CD14-positive monocyte (primary cell): ENCODE measurements around the gene FOXO6. TPM values are rescaled to one million over a fixed set of nuclear protein-coding genes. Genes with fewer than 3 reads are reported as not detected.
A peak's percentile ranks its signal among the peaks of the same experiment; 100 is the strongest.

Experiments
- DNase-seq, 3 donors: peaks; one replicate each; pipeline ENCODE4 v3.0.0-alpha.2; 2011 to 2022
- H2AFZ ChIP-seq: 2 replicates; pipeline ENCODE4 v1.6.0; 2012; ENCODE audit warnings: mild to moderate bottlenecking, low read depth, low read length, inconsistent platforms; ENCODE audit not compliant: insufficient read depth, poor library complexity, severe bottlenecking
- H3K27ac ChIP-seq, 2 donors: 1 replicate in 1 of 2; 2 replicates in 1 of 2; pipeline ENCODE4 v1.5.1; 2012 to 2013; ENCODE audit warnings: low read length in 2 of 2, control low read depth in 1 of 2, inconsistent platforms in 1 of 2, low read depth in 1 of 2, mild to moderate bottlenecking in 1 of 2
- H3K27me3 ChIP-seq, 2 donors: one replicate each; pipeline versions ENCODE4 v1.6.0 to v1.6.1; 2011 to 2013; ENCODE audit warnings: low read length in 2 of 2; ENCODE audit not compliant: control insufficient read depth in 2 of 2, insufficient read depth in 2 of 2
- H3K36me3 ChIP-seq, 2 donors: replicated peaks in 1 of 2; 1 replicate in 1 of 2; 2 replicates in 1 of 2; pipeline versions ENCODE4 v1.5.1 to v1.6.1; 2012 to 2013; ENCODE audit warnings: low read length in 2 of 2, control low read depth in 1 of 2, inconsistent platforms in 1 of 2, mild to moderate bottlenecking in 1 of 2; ENCODE audit not compliant: insufficient read depth in 2 of 2, control insufficient read depth in 1 of 2
- H3K4me1 ChIP-seq, 2 donors: 1 replicate in 1 of 2; 2 replicates in 1 of 2; pipeline versions ENCODE4 v1.5.1 to v1.6.1; 2012 to 2013; ENCODE audit warnings: low read length in 2 of 2, control low read depth in 1 of 2, inconsistent platforms in 1 of 2, mild to moderate bottlenecking in 1 of 2, moderate library complexity in 1 of 2; ENCODE audit not compliant: insufficient read depth in 2 of 2, control insufficient read depth in 1 of 2
- H3K4me2 ChIP-seq: replicated peaks from 2 replicates; pipeline ENCODE3; 2012; ENCODE audit warnings: low read length, moderate library complexity, mild to moderate bottlenecking; ENCODE audit not compliant: poor library complexity, severe bottlenecking; ENCODE audit errors: extremely low read depth
- H3K4me3 ChIP-seq, 3 experiments: fragments of 200-600 bp in 1 of 3; sonication (generic) in 1 of 3; replicated peaks in 1 of 3; 1 replicate in 2 of 3; 2 replicates in 1 of 3; pipeline ENCODE4 v1.5.1; 2011 to 2013; ENCODE audit warnings: low read length in 3 of 3, mild to moderate bottlenecking in 3 of 3, control low read depth in 2 of 3, low read depth in 2 of 3, inconsistent platforms in 1 of 3, moderate library complexity in 1 of 3
- H3K79me2 ChIP-seq: 2 replicates; pipeline ENCODE4 v1.6.0; 2012; ENCODE audit warnings: mild to moderate bottlenecking, control low read depth, inconsistent platforms, low read length, moderate library complexity; ENCODE audit not compliant: insufficient read depth
- H3K9ac ChIP-seq: 2 replicates; pipeline ENCODE4 v1.6.0; 2017; ENCODE audit warnings: low read length, mild to moderate bottlenecking; ENCODE audit not compliant: insufficient read depth, poor library complexity, severe bottlenecking
- H3K9me3 ChIP-seq, 2 donors: replicated peaks in 1 of 2; 1 replicate in 1 of 2; 2 replicates in 1 of 2; pipeline versions ENCODE4 v1.5.1 to v1.6.1; 2012 to 2013; ENCODE audit warnings: low read length in 2 of 2, control low read depth in 1 of 2; ENCODE audit not compliant: control insufficient read depth in 1 of 2, insufficient read depth in 1 of 2
- H4K20me1 ChIP-seq: 2 replicates; pipeline ENCODE4 v1.6.0; 2012; ENCODE audit warnings: mild to moderate bottlenecking, low read length, control low read depth, moderate library complexity; ENCODE audit not compliant: insufficient read depth
- H3K27ac Mint-ChIP-seq, 7 donors: one replicate each; pipeline ENCODE4 v1.8.0; 2020; ENCODE audit warnings: mild to moderate bottlenecking in 7 of 7, mixed read lengths in 7 of 7, moderate library complexity in 6 of 7, inconsistent platforms in 2 of 7
- H3K27me3 Mint-ChIP-seq, 3 donors: one replicate each; pipeline ENCODE4 v1.8.0; 2021 to 2022; ENCODE audit warnings: low read depth in 3 of 3, mild to moderate bottlenecking in 3 of 3, mixed read lengths in 3 of 3, moderate library complexity in 3 of 3, inconsistent platforms in 1 of 3
- H3K36me3 Mint-ChIP-seq, 2 donors: one replicate each; pipeline ENCODE4 v1.8.0; 2020; ENCODE audit warnings: mixed read lengths in 2 of 2, inconsistent platforms in 1 of 2, mild to moderate bottlenecking in 1 of 2
- H3K4me1 Mint-ChIP-seq: one replicate; pipeline ENCODE4 v1.8.0; 2020; ENCODE audit warnings: mild to moderate bottlenecking, mixed read lengths
- H3K4me3 Mint-ChIP-seq, 2 donors: one replicate each; pipeline ENCODE4 v1.8.0; 2020; ENCODE audit warnings: mild to moderate bottlenecking in 2 of 2, mixed read lengths in 2 of 2, moderate library complexity in 1 of 2
- H3K9me3 Mint-ChIP-seq, 7 donors: one replicate each; pipeline ENCODE4 v1.8.0; 2020 to 2022; ENCODE audit warnings: mixed read lengths in 7 of 7, mild to moderate bottlenecking in 6 of 7, moderate library complexity in 6 of 7, inconsistent platforms in 2 of 7
- CTCF ChIP-seq: fragments of 200-600 bp; IDR thresholded peaks from one replicate; pipeline ENCODE4 v1.8.0; 2022; ENCODE audit warnings: antibody characterized with exemption, mild to moderate bottlenecking
- WGBS: methylation state at CpG from one replicate; pipeline ENCODE4 v1.1.5; 2013; ENCODE audit warnings: missing lambda C conversion rate; ENCODE audit not compliant: insufficient coverage; 5-methylcytosine and 5-hydroxymethylcytosine counted together
- intact Hi-C, 2 donors: fragments of 100-400 bp; cut with micrococcal nuclease; formaldehyde crosslinking; loops; one replicate each; pipeline versions ENCODE4 v1.15.0 to v1.15.1; 2023
- polyA plus RNA-seq, 3 donors: library from polyadenylated mRNA; depleted of rRNA in 1 of 3; unstranded in 2 of 3; stranded (reverse) in 1 of 3; fragments of 300-500 nt in 2 of 3; fragments of >200 nt in 1 of 3; fragmentation: Illumina TruSeq in 2 of 3; gene quantifications; 1 replicate in 2 of 3; 2 replicates in 1 of 3; pipeline ENCODE4 v1.2.3, GENCODE V29; 2012 to 2021

FOXO6 gene
- polyA plus RNA-seq, 3 donors = 0.05 TPM; not detected in 2

DNA sequence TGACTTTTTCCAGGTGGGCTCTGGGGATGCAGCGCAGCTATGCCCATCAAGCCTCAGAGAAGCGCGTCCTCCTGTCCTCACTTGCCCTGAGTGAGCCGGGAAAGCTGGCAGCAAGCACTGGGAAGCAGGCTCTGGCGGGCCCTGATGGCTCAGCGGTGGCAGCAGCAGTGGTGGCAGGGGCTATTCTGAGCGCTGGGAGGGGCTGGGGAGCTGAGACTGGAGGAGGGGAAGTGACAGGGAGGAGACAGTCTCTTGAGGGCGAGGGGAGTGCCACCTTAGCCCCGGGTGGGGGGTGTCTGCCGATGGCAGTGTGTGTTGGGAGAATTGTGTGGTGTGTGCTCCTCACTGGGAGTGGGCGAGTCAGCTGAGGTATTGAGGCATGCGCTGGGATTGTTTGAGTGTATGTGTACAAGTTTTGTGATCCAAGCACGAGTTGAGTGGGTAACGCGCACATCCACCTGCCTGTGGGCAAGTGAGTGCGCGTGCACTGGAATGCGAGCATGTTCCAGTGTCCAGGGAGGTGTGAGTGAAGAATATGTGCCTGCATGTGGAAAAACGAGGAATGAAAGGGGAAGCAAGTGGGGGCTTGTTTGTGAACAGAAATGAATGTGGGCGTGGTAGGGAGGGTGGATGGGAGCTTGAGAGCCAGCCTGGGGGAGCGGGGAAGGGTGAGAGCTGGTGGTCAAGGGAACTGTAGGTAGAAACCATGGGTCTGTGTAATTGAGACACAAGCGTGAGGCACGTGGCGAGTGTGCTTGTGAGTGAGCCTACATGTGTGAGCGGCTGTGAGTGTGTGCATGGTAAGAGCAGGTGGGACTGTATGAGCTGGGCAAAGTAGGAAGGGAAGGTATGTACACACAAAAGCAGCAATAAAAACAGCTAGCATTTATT is 2.9 kb upstream of the FOXO6 start:
- H3K4me3 ChIP-seq = no peak overlapping the region
- H3K27me3 ChIP-seq = peaks cover 14 to 26% of the 10 kb centered on the region in 2 donors
- intact Hi-C loops = loop anchor here in 1 of 2 donors (10.0 kb wide), 1 partner anchor 84 kb away; no protein-coding TSS in a partner anchor
- peak overlapping the region in 1 of 2 donors; percentile 61 for H3K4me3 Mint-ChIP-seq
- 44% methylated on average over 25 of the region's 25 CpGs for WGBS
- no peak overlapping the region for H3K27ac ChIP-seq
- H3K27me3 Mint-ChIP-seq = peaks cover 32 to 38% (median 38%) of the 10 kb centered on the region in 3 donors
- no peak for TF ChIP-seq CTCF
- H3K9ac ChIP-seq = no peak overlapping the region
- H3K4me2 ChIP-seq = no peak overlapping the region
- peaks cover 10 to 28% of the 10 kb centered on the region in 2 donors for H3K4me1 ChIP-seq
- DNase-seq = no peak
- no peaks in the 10 kb centered on the region for H3K36me3 ChIP-seq
- no peaks in the 10 kb centered on the region for H3K36me3 Mint-ChIP-seq
- no peaks in the 10 kb centered on the region for H3K79me2 ChIP-seq
- peaks cover 0 to 9% (median 7%) of the 10 kb centered on the region in 7 donors for H3K9me3 Mint-ChIP-seq
- no peak overlapping the region for H2AFZ ChIP-seq
- no peaks in the 10 kb centered on the region for H4K20me1 ChIP-seq
- peaks cover 22% of the 10 kb centered on the region for H3K4me1 Mint-ChIP-seq
- H3K9me3 ChIP-seq = no peaks in the 10 kb centered on the region
- peak overlapping the region in 5 of 7 donors; percentile 20 to 85 (median 40) for H3K27ac Mint-ChIP-seq

DNA sequence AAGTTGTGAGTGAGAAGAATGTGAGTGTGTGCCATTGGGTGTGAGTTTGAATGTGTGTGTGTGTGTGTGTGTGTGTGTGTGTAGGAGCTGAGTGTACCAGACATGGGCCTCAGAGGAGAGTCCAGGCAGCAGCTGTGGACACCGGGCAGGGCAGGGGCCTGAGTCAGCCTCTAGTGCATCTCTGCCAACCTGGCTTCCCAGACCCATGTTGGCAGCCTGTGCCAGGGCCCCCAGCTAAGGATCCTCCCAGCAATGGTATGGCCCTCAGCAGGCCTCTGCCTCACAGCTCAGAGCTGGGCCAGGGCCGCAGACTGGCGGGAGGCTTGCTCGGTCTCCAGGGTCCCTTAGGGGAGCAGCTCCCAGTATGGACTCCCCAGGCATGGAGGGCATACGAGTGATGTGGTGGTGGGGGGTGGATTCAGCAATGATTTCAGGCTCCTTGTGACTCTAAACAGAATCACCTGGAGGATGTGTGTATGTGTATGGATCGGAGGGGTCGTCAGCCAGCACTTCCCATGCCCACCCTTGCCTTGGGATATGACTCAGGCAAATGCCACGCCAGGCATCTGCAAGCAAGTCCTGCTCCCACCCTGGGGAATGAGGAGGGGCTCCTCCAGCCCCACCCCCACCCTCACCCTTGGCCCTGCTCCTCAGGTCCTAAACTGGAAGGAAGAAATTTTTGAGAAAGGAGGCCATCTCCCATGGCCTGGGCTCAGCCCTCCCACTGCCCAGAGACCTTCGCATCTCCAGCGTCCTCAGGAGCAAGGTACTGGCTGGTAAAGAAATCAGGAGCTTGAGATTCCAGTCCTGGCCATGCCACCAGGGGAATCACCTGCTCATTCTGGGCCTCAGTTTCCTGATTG is 1.8 kb upstream of the FOXO6 start:
- no peak for DNase-seq
- no peak overlapping the region for H3K4me2 ChIP-seq
- peaks cover 40 to 47% (median 46%) of the 10 kb centered on the region in 3 donors for H3K27me3 Mint-ChIP-seq

More for the DNA sequence above, 1.8 kb upstream of the FOXO6 start:
- H3K27ac ChIP-seq = no peak overlapping the region
- WGBS = 96% methylated on average over 7 of the region's 10 CpGs
- H3K4me3 ChIP-seq = no peak overlapping the region
- H3K79me2 ChIP-seq = no peaks in the 10 kb centered on the region
- H3K36me3 ChIP-seq = no peaks in the 10 kb centered on the region
- Mint-ChIP-seq H3K4me3 (peak overlapping the region in 1 of 2 donors; percentile 46), H3K9me3 (peaks cover 0 to 9% (median 7%) of the 10 kb centered on the region in 7 donors), H3K4me1 (peaks cover 22% of the 10 kb centered on the region), H3K36me3 (peaks cover 0 to 2% of the 10 kb centered on the region in 2 donors), H3K27ac (peak overlapping the region in 5 of 7 donors; percentile 67 to 81 (median 73))
- H3K4me1 ChIP-seq = peaks cover 10 to 28% of the 10 kb centered on the region in 2 donors
- no peak overlapping the region for H3K9ac ChIP-seq
- intact Hi-C loops = loop anchor here in 1 of 2 donors (10.0 kb wide), 1 partner anchor 85 kb away; no protein-coding TSS in a partner anchor
- no peak for TF ChIP-seq CTCF
- H2AFZ ChIP-seq = no peak overlapping the region
- no peaks in the 10 kb centered on the region for H4K20me1 ChIP-seq
- H3K27me3 ChIP-seq = peaks cover 18 to 36% of the 10 kb centered on the region in 2 donors
- no peaks in the 10 kb centered on the region for H3K9me3 ChIP-seq
